ENCODE data around the gene BRINP2.

BRINP2 gene

DNA sequence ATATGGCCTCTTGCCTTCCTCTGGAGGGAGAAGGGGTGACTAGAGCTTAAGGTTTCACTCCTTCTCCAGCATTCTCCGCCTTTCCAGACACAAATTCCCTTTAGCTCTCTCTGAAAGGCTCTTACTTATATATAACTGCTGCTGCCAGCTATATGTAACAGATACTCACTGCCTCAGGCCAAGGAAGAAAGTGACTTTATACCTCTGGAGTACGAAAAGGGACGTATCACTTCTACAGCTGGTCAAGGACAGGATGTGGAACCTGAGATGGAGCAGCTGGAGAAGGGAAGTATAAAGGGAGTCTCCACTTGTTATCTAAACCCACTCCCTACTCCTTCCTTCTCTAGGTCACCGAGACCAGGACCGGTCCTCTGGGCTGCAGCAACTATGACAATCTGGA lies 102.4 kb downstream of the BRINP2 start:
- Histone ChIP-seq H3K4me3 (ENCODE audit: low read length in 2 of 2) (no peak overlapping the region), H3K9me3 (ENCODE audit: control insufficient read depth in 2 of 2, low read length in 2 of 2) (no peaks in the 10 kb centered on the region), H3K27me3 (ENCODE audit: control insufficient read depth in 1 of 2, insufficient read depth in 2 of 2, low read length in 2 of 2) (no peaks in the 10 kb centered on the region), H3K27ac (ENCODE audit: low read length) (no peak overlapping the region), H3K9ac (ENCODE audit: low read length in 2 of 2) (no peak overlapping the region), H3K36me3 (ENCODE audit: control insufficient read depth in 2 of 2, insufficient read depth in 2 of 2, low read length in 2 of 2) (no peaks in the 10 kb centered on the region), H3K4me1 (ENCODE audit: control insufficient read depth, insufficient read depth, low read length) (peaks cover 29% of the 10 kb centered on the region)

DNA sequence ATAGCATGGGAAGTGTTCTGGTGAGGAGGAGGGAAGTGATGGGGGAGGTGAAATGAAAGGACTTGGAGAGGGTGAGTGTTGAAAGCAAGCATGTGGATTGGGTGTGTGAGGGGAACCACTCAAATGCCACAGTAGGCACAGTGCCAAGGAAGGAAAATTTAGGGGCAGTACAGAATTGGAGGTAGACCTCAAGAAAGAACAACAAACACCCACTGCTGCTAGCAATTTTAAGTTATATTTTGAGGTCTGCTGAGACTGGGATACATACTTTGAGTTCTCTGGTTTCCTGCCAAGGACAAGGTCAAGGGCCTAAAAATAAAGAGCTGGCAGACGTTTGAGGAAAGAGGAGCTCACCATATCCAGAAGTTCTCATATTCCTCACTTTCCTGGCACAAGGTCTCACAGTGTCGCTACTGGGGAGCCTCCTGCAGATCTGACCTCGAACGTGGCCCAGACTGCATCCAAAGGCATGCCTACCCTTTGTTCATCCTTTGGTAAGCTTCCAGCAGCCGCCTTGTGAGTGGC lies 104.0 kb downstream of the BRINP2 start:
- H3K36me3 ChIP-seq (ENCODE audit: control insufficient read depth in 2 of 2, insufficient read depth in 2 of 2, low read length in 2 of 2), result no peaks in the 10 kb centered on the region
- H3K4me3 ChIP-seq (ENCODE audit: low read length in 2 of 2), result peak overlapping the region; percentile 24 to 47
- peaks cover 29% of the 10 kb centered on the region for H3K4me1 ChIP-seq (ENCODE audit: control insufficient read depth, insufficient read depth, low read length)
- no peak overlapping the region for H3K27ac ChIP-seq (ENCODE audit: low read length)
- H3K9ac ChIP-seq (ENCODE audit: low read length in 2 of 2), result no peak overlapping the region
- no peaks in the 10 kb centered on the region for H3K27me3 ChIP-seq (ENCODE audit: control insufficient read depth in 1 of 2, insufficient read depth in 2 of 2, low read length in 2 of 2)
- no peaks in the 10 kb centered on the region for H3K9me3 ChIP-seq (ENCODE audit: control insufficient read depth in 2 of 2, low read length in 2 of 2)

DNA sequence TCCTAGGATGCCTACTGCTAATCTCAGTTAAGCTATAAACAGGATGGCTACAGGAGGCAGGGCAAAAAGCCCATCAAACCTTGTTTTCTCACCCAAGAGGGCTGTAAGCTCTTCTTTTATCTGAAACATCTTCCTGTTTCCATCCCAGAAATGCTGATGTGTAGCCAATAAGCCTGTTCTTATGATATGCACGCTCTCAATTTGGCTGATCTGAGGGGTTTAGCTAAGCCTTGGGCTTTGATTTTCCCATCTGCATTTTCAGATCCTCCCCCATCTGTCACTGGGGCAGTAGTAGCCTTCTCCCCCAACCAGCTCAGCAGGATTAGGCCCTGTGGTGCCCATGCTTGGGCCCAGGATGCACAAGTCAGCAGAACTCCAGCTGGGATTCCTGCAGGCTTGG lies 105.0 kb downstream of the BRINP2 start:
- no peaks in the 10 kb centered on the region for H3K36me3 ChIP-seq (ENCODE audit: control insufficient read depth in 2 of 2, insufficient read depth in 2 of 2, low read length in 2 of 2)
- H3K4me1 ChIP-seq (ENCODE audit: control insufficient read depth, insufficient read depth, low read length), result peaks cover 29% of the 10 kb centered on the region
- no peak overlapping the region for H3K4me3 ChIP-seq (ENCODE audit: low read length in 2 of 2)
- no peaks in the 10 kb centered on the region for H3K9me3 ChIP-seq (ENCODE audit: control insufficient read depth in 2 of 2, low read length in 2 of 2)
- H3K27me3 ChIP-seq (ENCODE audit: control insufficient read depth in 1 of 2, insufficient read depth in 2 of 2, low read length in 2 of 2), result no peaks in the 10 kb centered on the region
- no peak overlapping the region for H3K27ac ChIP-seq (ENCODE audit: low read length)
- H3K9ac ChIP-seq (ENCODE audit: low read length in 2 of 2), result no peak overlapping the region

DNA sequence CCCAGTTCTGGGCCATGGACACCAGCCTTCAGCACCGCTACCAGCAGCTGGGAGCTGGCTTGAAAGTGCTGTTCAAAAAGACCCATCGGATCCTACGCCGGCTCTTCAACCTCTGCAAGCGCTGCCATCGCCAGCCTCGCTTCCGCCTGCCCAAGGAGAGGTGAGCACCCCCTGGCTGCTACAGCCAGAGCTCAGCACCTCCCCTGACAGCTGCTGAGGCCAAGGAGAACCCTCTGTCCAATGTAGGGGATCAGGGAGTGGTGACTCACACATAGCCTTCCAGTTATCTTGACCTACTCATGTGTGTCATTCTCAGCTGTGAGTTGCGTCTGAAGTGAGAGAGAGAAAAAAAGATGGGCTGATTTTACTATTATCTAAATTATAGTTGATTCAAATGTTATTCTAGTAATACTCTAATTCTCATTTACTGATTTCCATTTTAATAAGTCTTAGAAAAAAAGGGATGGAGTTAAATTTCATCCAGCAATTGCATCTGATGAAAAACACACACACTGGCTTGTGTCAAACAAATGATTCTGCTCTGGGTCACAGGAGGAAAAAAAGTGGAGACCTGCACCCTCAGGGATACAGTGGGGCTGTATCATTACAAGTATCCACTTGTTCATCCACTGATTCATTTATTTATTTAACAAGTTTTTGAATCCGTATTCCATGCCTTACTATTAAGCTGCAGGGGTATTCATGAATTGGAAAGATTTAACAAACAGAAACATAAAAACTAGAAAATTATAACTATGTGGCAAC lies 108.0 kb downstream of the BRINP2 start:
- Histone ChIP-seq H3K27me3 (ENCODE audit: control insufficient read depth in 1 of 2, insufficient read depth in 2 of 2, low read length in 2 of 2) (no peaks in the 10 kb centered on the region), H3K9ac (ENCODE audit: low read length in 2 of 2) (no peak overlapping the region), H3K9me3 (ENCODE audit: control insufficient read depth in 2 of 2, low read length in 2 of 2) (no peaks in the 10 kb centered on the region), H3K36me3 (ENCODE audit: control insufficient read depth in 2 of 2, insufficient read depth in 2 of 2, low read length in 2 of 2) (no peaks in the 10 kb centered on the region), H3K4me1 (ENCODE audit: control insufficient read depth, insufficient read depth, low read length) (peaks cover 20% of the 10 kb centered on the region), H3K4me3 (ENCODE audit: low read length in 2 of 2) (no peak overlapping the region), H3K27ac (ENCODE audit: low read length) (no peak overlapping the region)

DNA sequence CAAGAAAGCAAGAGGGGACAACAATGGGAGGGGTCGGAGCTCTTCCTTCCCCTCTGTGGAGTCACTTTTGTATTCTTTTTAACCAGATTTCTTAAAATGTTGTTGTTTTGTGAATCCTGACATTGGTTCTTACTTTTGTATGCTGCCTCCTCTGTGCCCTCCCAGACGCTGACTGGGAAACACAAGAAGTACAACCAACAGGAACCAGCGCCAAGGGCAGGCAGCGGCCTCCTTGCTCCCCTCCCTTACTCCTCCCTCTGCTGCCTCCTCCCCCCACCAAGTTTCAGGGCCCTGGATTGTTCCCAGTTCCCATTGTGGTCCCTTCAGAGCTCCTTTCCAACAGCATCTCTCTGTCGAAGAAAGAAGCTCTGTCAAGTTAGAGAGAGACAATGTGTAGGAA lies 111.1 kb downstream of the BRINP2 start:
- no peak overlapping the region for H3K9ac ChIP-seq (ENCODE audit: low read length in 2 of 2)
- H3K9me3 ChIP-seq (ENCODE audit: control insufficient read depth in 2 of 2, low read length in 2 of 2), result no peaks in the 10 kb centered on the region
- H3K27ac ChIP-seq (ENCODE audit: low read length), result no peak overlapping the region
- no peaks in the 10 kb centered on the region for H3K36me3 ChIP-seq (ENCODE audit: control insufficient read depth in 2 of 2, insufficient read depth in 2 of 2, low read length in 2 of 2)
- H3K4me1 ChIP-seq (ENCODE audit: control insufficient read depth, insufficient read depth, low read length), result no peaks in the 10 kb centered on the region
- H3K4me3 ChIP-seq (ENCODE audit: low read length in 2 of 2), result no peak overlapping the region
- H3K27me3 ChIP-seq (ENCODE audit: control insufficient read depth in 1 of 2, insufficient read depth in 2 of 2, low read length in 2 of 2), result no peaks in the 10 kb centered on the region

DNA sequence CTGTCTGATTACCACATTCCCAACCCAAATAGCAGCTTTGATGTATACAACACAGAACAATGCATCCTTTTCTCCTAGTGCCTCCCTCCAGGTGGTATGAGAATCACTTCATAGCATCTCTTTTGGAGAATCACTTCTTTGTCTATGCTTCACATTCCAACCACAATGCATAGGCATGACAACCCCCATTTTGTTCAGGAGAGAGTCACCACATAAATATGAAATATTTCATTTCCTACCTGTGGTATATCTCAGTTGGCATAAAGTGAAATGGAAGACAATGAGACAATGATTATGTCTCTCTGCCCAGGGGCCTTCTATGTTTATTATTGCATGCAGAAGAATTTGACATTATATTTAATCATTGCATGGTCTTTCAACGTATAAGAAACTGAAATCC lies 112.2 kb downstream of the BRINP2 start:
- no peaks in the 10 kb centered on the region for H3K4me1 ChIP-seq (ENCODE audit: control insufficient read depth, insufficient read depth, low read length)
- H3K36me3 ChIP-seq (ENCODE audit: control insufficient read depth in 2 of 2, insufficient read depth in 2 of 2, low read length in 2 of 2), result no peaks in the 10 kb centered on the region
- H3K4me3 ChIP-seq (ENCODE audit: low read length in 2 of 2), result no peak overlapping the region
- H3K27ac ChIP-seq (ENCODE audit: low read length), result no peak overlapping the region
- H3K9ac ChIP-seq (ENCODE audit: low read length in 2 of 2), result no peak overlapping the region
- no peaks in the 10 kb centered on the region for H3K27me3 ChIP-seq (ENCODE audit: control insufficient read depth in 1 of 2, insufficient read depth in 2 of 2, low read length in 2 of 2)
- H3K9me3 ChIP-seq (ENCODE audit: control insufficient read depth in 2 of 2, low read length in 2 of 2), result no peaks in the 10 kb centered on the region

DNA sequence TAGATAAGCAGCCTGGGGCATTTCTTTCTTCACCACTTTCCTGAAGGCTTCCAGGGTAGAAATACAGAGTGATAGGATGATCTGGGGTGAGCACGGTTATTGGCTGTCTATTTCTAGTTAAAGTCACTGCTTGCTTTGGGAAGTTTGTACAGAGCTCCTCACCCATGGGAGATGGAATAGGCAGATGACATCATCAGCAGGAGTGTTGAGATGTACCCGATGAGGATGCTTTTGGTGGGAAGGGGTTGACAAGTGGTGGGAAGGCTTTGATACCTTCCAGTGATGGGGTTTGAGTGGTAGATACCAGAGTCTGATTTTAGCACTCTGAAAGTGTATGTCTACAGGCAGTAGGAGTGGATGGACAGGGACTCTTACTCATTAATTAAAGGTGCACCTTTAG lies 112.6 kb downstream of the BRINP2 start:
- Histone ChIP-seq H3K27ac (ENCODE audit: low read length) (no peak overlapping the region), H3K4me3 (ENCODE audit: low read length in 2 of 2) (no peak overlapping the region), H3K9ac (ENCODE audit: low read length in 2 of 2) (no peak overlapping the region), H3K4me1 (ENCODE audit: control insufficient read depth, insufficient read depth, low read length) (no peaks in the 10 kb centered on the region), H3K9me3 (ENCODE audit: control insufficient read depth in 2 of 2, low read length in 2 of 2) (no peaks in the 10 kb centered on the region), H3K27me3 (ENCODE audit: control insufficient read depth in 1 of 2, insufficient read depth in 2 of 2, low read length in 2 of 2) (no peaks in the 10 kb centered on the region), H3K36me3 (ENCODE audit: control insufficient read depth in 2 of 2, insufficient read depth in 2 of 2, low read length in 2 of 2) (no peaks in the 10 kb centered on the region)

DNA sequence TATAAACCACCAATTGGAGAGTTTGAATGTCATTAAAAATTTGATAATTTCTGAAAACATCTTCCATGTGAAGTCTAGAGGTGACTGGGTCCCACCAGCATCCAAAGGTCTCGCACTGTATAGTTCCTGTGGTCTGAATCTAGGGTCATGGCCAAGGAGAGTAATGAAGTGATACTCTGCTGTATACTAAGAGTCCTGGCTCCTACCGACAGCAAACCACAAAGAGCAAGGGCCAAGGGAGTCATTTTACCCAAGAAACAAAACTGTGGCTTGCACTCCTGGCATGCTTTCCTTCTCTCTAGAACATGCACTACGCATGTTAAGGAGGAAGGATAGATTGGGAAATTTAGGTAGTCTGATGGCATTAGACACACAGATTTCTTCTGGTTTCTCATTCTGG lies 115.6 kb downstream of the BRINP2 start:
- Histone ChIP-seq H3K4me3 (ENCODE audit: low read length in 2 of 2) (no peak overlapping the region), H3K27me3 (ENCODE audit: control insufficient read depth in 1 of 2, insufficient read depth in 2 of 2, low read length in 2 of 2) (no peaks in the 10 kb centered on the region), H3K9me3 (ENCODE audit: control insufficient read depth in 2 of 2, low read length in 2 of 2) (no peaks in the 10 kb centered on the region), H3K4me1 (ENCODE audit: control insufficient read depth, insufficient read depth, low read length) (no peaks in the 10 kb centered on the region), H3K27ac (ENCODE audit: low read length) (no peak overlapping the region), H3K9ac (ENCODE audit: low read length in 2 of 2) (no peak overlapping the region), H3K36me3 (ENCODE audit: control insufficient read depth in 2 of 2, insufficient read depth in 2 of 2, low read length in 2 of 2) (no peaks in the 10 kb centered on the region)

DNA sequence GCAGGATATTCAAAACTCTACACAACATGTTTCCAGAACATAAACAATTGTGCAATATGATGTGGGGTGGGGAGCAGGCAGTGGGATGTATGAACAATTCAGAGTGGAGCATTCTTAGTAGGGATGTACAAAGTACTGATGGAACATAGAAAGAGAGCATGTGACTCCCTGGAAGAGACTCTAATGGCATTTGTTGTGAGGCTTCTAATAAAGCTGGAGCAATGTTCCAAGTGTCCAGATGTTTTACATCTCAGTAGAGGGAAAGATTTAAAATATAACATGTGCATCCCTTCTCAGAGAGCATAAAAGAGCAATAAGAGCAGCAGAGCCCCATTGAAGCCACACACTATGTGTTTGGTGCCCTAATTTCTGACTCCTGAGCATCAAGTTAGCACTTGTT lies 116.5 kb downstream of the BRINP2 start:
- Histone ChIP-seq H3K27me3 (ENCODE audit: control insufficient read depth in 1 of 2, insufficient read depth in 2 of 2, low read length in 2 of 2) (no peaks in the 10 kb centered on the region), H3K4me3 (ENCODE audit: low read length in 2 of 2) (no peak overlapping the region), H3K9ac (ENCODE audit: low read length in 2 of 2) (no peak overlapping the region), H3K36me3 (ENCODE audit: control insufficient read depth in 2 of 2, insufficient read depth in 2 of 2, low read length in 2 of 2) (no peaks in the 10 kb centered on the region), H3K9me3 (ENCODE audit: control insufficient read depth in 2 of 2, low read length in 2 of 2) (no peaks in the 10 kb centered on the region), H3K4me1 (ENCODE audit: control insufficient read depth, insufficient read depth, low read length) (no peaks in the 10 kb centered on the region), H3K27ac (ENCODE audit: low read length) (no peak overlapping the region)

DNA sequence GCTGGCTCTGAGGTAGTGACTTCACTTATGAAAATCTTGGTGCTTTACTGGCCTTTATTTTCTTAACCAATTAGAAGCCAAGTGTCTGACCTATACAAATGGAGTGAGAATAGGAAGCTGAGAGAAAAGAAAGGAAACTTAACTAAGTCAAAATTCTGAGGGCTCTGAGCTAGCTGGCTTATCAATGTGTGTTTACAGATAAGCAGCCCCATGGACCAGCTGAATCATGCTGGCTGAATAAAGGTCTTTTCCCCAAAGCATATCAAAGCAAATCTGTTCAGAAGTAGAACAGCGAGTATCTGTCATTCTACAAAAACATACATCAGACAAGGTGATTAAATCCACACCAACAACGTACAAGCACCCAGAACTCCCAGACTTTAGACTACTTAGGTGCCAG lies 117.2 kb downstream of the BRINP2 start:
- Histone ChIP-seq H3K9me3 (ENCODE audit: control insufficient read depth in 2 of 2, low read length in 2 of 2) (no peaks in the 10 kb centered on the region), H3K27me3 (ENCODE audit: control insufficient read depth in 1 of 2, insufficient read depth in 2 of 2, low read length in 2 of 2) (no peaks in the 10 kb centered on the region), H3K27ac (ENCODE audit: low read length) (no peak overlapping the region), H3K4me1 (ENCODE audit: control insufficient read depth, insufficient read depth, low read length) (no peaks in the 10 kb centered on the region), H3K9ac (ENCODE audit: low read length in 2 of 2) (no peak overlapping the region), H3K4me3 (ENCODE audit: low read length in 2 of 2) (no peak overlapping the region), H3K36me3 (ENCODE audit: control insufficient read depth in 2 of 2, insufficient read depth in 2 of 2, low read length in 2 of 2) (no peaks in the 10 kb centered on the region)

DNA sequence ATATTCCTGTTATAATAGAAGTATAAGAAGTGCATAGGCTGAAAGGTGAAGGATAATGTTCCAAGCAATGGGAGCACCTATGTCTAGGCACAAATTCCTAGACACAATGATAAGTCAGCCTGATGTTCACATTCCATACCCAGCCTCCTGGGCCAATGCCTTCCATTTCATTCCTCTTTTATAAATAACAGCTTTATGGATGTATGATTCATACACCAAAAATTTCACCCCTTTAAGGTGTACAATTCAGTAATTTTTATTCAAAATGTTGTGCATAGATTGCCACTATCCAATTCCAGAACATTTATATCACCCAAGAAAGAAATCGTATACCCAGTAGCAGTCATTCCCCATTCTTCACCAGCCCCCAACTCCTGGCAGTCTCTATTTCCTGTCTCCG lies 118.8 kb downstream of the BRINP2 start:
- Histone ChIP-seq H3K27me3 (ENCODE audit: control insufficient read depth in 1 of 2, insufficient read depth in 2 of 2, low read length in 2 of 2) (no peaks in the 10 kb centered on the region), H3K9me3 (ENCODE audit: control insufficient read depth in 2 of 2, low read length in 2 of 2) (no peaks in the 10 kb centered on the region), H3K27ac (ENCODE audit: low read length) (no peak overlapping the region), H3K9ac (ENCODE audit: low read length in 2 of 2) (no peak overlapping the region), H3K4me1 (ENCODE audit: control insufficient read depth, insufficient read depth, low read length) (no peaks in the 10 kb centered on the region), H3K36me3 (ENCODE audit: control insufficient read depth in 2 of 2, insufficient read depth in 2 of 2, low read length in 2 of 2) (no peaks in the 10 kb centered on the region), H3K4me3 (ENCODE audit: low read length in 2 of 2) (no peak overlapping the region)

Data from stomach smooth muscle (tissue), 2 donors.